B cell (primary cell): ENCODE results near the gene SLC5A2. TPM values are rescaled to one million over a fixed set of nuclear protein-coding genes. Genes with fewer than 3 reads are reported as not detected.

Source experiments
- ATAC-seq: fragments of 200-7000 bp; cut with Tn5 transposase; one replicate; pipeline ENCODE4 v1.10.0; 2021; ENCODE audit warnings: low read depth, mild to moderate bottlenecking, moderate number of reproducible peaks, moderate library complexity
- CTCF ChIA-PET: fragments of 350-600 bp; sonication (Branson Sonifier 250); formaldehyde crosslinking; loops from one replicate; lab custom pipeline; 2021; ENCODE audit warnings: antibody characterized with exemption, inconsistent platforms; lab: Charles Lee
- POLR2A ChIA-PET: fragments of 350-600 bp; sonication (Branson Sonifier 250); formaldehyde crosslinking; loops from one replicate; lab custom pipeline; 2021; ENCODE audit warnings: antibody characterized with exemption; lab: Charles Lee
- DNase-seq: peaks from one replicate; pipeline ENCODE4 v3.0.0; 2013
- H2AFZ ChIP-seq: 2 replicates; pipeline ENCODE4 v1.6.1; 2012; ENCODE audit warnings: mild to moderate bottlenecking, low read depth, low read length; ENCODE audit not compliant: insufficient read depth, poor library complexity, severe bottlenecking
- H3K27ac ChIP-seq, 2 donors: 1 replicate in 1 of 2; 2 replicates in 1 of 2; pipeline ENCODE4 v1.5.1; 2012 to 2013; ENCODE audit warnings: low read length in 2 of 2, mild to moderate bottlenecking in 2 of 2, moderate library complexity in 1 of 2
- H3K27me3 ChIP-seq, 4 experiments: fragments of 200-600 bp in 1 of 4; sonication (generic) in 1 of 4; replicated peaks in 1 of 4; 1 replicate in 2 of 4; 2 replicates in 2 of 4; pipeline versions ENCODE4 v1.6.1 to v1.7.0; 2013 to 2016; ENCODE audit warnings: low read length in 3 of 4, mild to moderate bottlenecking in 2 of 4, mixed read lengths in 1 of 4, moderate library complexity in 1 of 4; ENCODE audit not compliant: insufficient read depth in 4 of 4, control insufficient read depth in 3 of 4; ENCODE audit errors: control extremely low read depth in 1 of 4
- H3K36me3 ChIP-seq, 2 experiments: replicated peaks in 1 of 2; 1 replicate in 1 of 2; 2 replicates in 1 of 2; pipeline versions ENCODE4 v1.6.1 to v1.7.1; 2013; ENCODE audit warnings: low read length in 1 of 2; ENCODE audit not compliant: insufficient read depth in 2 of 2, control insufficient read depth in 1 of 2; ENCODE audit errors: control extremely low read depth in 1 of 2, extremely low read depth in 1 of 2
- H3K4me1 ChIP-seq, 2 donors: fragments of 200-600 bp in 1 of 2; sonication (generic) in 1 of 2; 1 replicate in 1 of 2; 2 replicates in 1 of 2; pipeline versions ENCODE4 v1.5.1 to v1.6.1; 2013 to 2017; ENCODE audit warnings: low read length in 2 of 2; ENCODE audit not compliant: control insufficient read depth in 2 of 2, insufficient read depth in 2 of 2
- H3K4me2 ChIP-seq: replicated peaks from 2 replicates; pipeline ENCODE3; 2012; ENCODE audit warnings: mild to moderate bottlenecking, low read depth, low read length; ENCODE audit not compliant: poor library complexity, severe bottlenecking
- H3K4me3 ChIP-seq, 5 experiments: fragments of 200-600 bp in 1 of 5; sonication (generic) in 1 of 5; 1 replicate in 3 of 5; 2 replicates in 2 of 5; pipeline versions ENCODE4 v1.5.1 to v1.7.0; 2011 to 2016; ENCODE audit warnings: low read length in 4 of 5, mild to moderate bottlenecking in 4 of 5, low read depth in 2 of 5, control low read depth in 1 of 5, moderate library complexity in 1 of 5; ENCODE audit not compliant: insufficient read depth in 1 of 5; ENCODE audit errors: control extremely low read depth in 1 of 5, extremely low read depth in 1 of 5
- H3K79me2 ChIP-seq: fragments of 200-600 bp; sonication (generic); one replicate; pipeline ENCODE4 v1.6.0; 2016; ENCODE audit warnings: low read length; ENCODE audit not compliant: control insufficient read depth, insufficient read depth
- H3K9ac ChIP-seq: fragments of 200-600 bp; sonication (generic); 2 replicates; pipeline ENCODE4 v1.6.1; 2017; ENCODE audit warnings: mild to moderate bottlenecking, low read length, moderate library complexity
- H3K9me3 ChIP-seq, 3 donors: one replicate each; pipeline versions ENCODE4 v1.6.1 to v1.7.1; 2013; ENCODE audit warnings: low read length in 2 of 3; ENCODE audit not compliant: control insufficient read depth in 2 of 3, insufficient read depth in 1 of 3; ENCODE audit errors: control extremely low read depth in 1 of 3
- H4K20me1 ChIP-seq: 2 replicates; pipeline ENCODE4 v1.6.0; 2012; ENCODE audit warnings: mild to moderate bottlenecking, low read length; ENCODE audit not compliant: insufficient read depth, control insufficient read depth, poor library complexity, severe bottlenecking
- H3K27ac Mint-ChIP-seq: one replicate; pipeline ENCODE4 v1.8.0; 2021; ENCODE audit warnings: mixed read lengths
- H3K27me3 Mint-ChIP-seq: one replicate; pipeline ENCODE4 v1.8.0; 2021; ENCODE audit warnings: mixed read lengths
- H3K4me1 Mint-ChIP-seq: one replicate; pipeline ENCODE4 v1.8.0; 2021; ENCODE audit warnings: mixed read lengths
- H3K4me3 Mint-ChIP-seq: one replicate; pipeline ENCODE4 v1.8.0; 2021; ENCODE audit warnings: mixed read lengths
- H3K9me3 Mint-ChIP-seq: one replicate; pipeline ENCODE4 v1.8.0; 2022; ENCODE audit warnings: mixed read lengths; ENCODE audit not compliant: insufficient read depth
- CTCF ChIP-seq: fragments of 200-600 bp; IDR thresholded peaks from one replicate; pipeline ENCODE4 v1.8.0; 2022; ENCODE audit warnings: antibody characterized with exemption, mild to moderate bottlenecking
- EZH2 ChIP-seq: IDR thresholded peaks from 2 replicates; pipeline ENCODE4 v1.6.1; 2012; ENCODE audit warnings: borderline replicate concordance, low read depth, mild to moderate bottlenecking, moderate library complexity, low read length; ENCODE audit not compliant: insufficient read depth, poor library complexity, severe bottlenecking
- WGBS: methylation state at CpG from one replicate; pipeline ENCODE4 v1.1.5; 2013; ENCODE audit warnings: missing lambda C conversion rate; ENCODE audit not compliant: insufficient coverage; 5-methylcytosine and 5-hydroxymethylcytosine counted together
- intact Hi-C: fragments of 100-400 bp; cut with micrococcal nuclease; formaldehyde crosslinking; loops from one replicate; pipeline ENCODE4 v1.10.0; 2022
- polyA plus RNA-seq: library from polyadenylated mRNA; depleted of rRNA; stranded (reverse); fragments of >200 nt; gene quantifications from 2 replicates; pipeline ENCODE4 v1.2.3, GENCODE V29; 2012
- total RNA-seq, 2 donors: library from RNA; stranded (reverse); fragments of 120-200 nt in 1 of 2; gene quantifications; 1 replicate in 1 of 2; 2 replicates in 1 of 2; pipeline versions ENCODE4 v1.2.3 to v1.2.4, GENCODE V29; 2013 to 2022

The SLC5A2 gene
- total and polyA plus RNA-seq, 2 donors (not counting 1 experiment from before 2014, with no cell fraction given) = 0.67 to 0.69 TPM

GRCh38 chr16:31488468-31489297, 5.8 kb downstream of the SLC5A2 start:
- intact Hi-C loops = loop anchor here (1.0 kb wide), 1 partner anchor 11 kb away; no protein-coding TSS in a partner anchor

More at GRCh38 chr16:31488468-31489297, 5.8 kb downstream of the SLC5A2 start:
- H3K4me3 ChIP-seq = peak overlapping the region in 4 of 5 experiments; percentile 51 to 72 (median 63)
- peak overlapping the region; percentile 96 for H3K4me2 ChIP-seq
- H2AFZ ChIP-seq = peak overlapping the region; percentile 88
- DNase-seq = no peak
- H3K9ac ChIP-seq = peak overlapping the region; percentile 73
- Mint-ChIP-seq H3K4me3 (peak overlapping the region; percentile 96), H3K27me3 (peaks cover 3% of the 10 kb centered on the region), H3K27ac (no peak overlapping the region), H3K9me3 (no peaks in the 10 kb centered on the region), H3K4me1 (peaks cover 12% of the 10 kb centered on the region)
- ChIA-PET CTCF (interaction anchor here (1.0 to 2.2 kb wide), 3 partner anchors 12 to 379 kb away, joined by 3 to 7 read pairs (median 6); partner anchors contain the start of gene ARMC5), POLR2A (interaction anchor here (2.1 kb wide), 1 partner anchor 12 kb away, joined by 6 read pairs; no protein-coding TSS in a partner anchor)
- ATAC-seq = no peak
- peaks cover 0 to 5% (median 0%) of the 10 kb centered on the region in 3 donors for H3K9me3 ChIP-seq
- no peaks in the 10 kb centered on the region for H3K79me2 ChIP-seq
- TF ChIP-seq CTCF (no peak), EZH2 (no peak)
- H3K36me3 ChIP-seq = peaks cover 0 to 20% of the 10 kb centered on the region in 2 experiments
- H4K20me1 ChIP-seq = peaks cover 6% of the 10 kb centered on the region
- H3K4me1 ChIP-seq = peaks cover 10 to 16% of the 10 kb centered on the region in 2 donors
- 75% methylated on average over 77 of the region's 77 CpGs for WGBS
- H3K27ac ChIP-seq = no peak overlapping the region
- peaks cover 0 to 12% (median 4%) of the 10 kb centered on the region in 4 experiments for H3K27me3 ChIP-seq
